NCI-H446 (cell line): Measurements from ENCODE around the gene CTXND1.
"Not testable (repeated sequence)": the region's sequence is repeated elsewhere in the genome, so short reads cannot be mapped to it uniquely, and the experiment has no call there.

ENCODE experiments used
- DNase-seq, 2 experiments: peaks; one replicate each; lab custom pipeline; 2025; lab: John Stamatoyannopoulos, UW

The CTXND1 gene

GRCh38 chr15:80159811-80160569 lies 92.0 kb downstream of the CTXND1 start:
- no peak for DNase-seq

GRCh38 chr15:80159301-80159700 lies 92.7 kb downstream of the CTXND1 start:
- DNase-seq, result no peak

- DNase-seq, result no peak
Observed at GRCh38 chr15:80157215-80157614, 94.8 kb downstream of the CTXND1 start.

DNA sequence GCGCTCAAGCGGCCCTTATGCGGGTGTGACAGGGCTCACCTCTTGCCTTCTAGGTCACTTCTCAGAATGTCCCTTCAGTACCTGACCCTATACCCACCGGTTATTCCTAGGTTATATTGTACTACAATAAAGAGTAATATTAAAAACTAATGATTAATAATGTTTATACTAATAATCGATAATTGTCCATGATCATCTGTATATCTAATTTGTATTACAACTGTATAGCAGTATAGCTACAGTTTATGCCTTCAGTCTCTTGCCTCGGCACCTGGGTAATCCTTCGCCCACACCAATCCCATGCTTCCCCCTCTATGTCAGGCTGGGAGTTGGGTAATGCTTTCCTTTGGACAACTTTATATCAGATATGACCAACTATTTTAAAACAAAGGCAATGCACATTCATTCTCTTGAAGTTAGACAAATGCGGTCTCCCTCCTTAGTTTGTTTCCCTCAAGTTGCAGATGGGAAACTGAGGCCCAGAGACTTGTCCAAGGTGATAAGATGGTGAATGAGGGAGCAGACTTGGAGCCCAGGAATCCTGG lies 95.8 kb downstream of the CTXND1 start:
- DNase-seq, result no peak

DNA sequence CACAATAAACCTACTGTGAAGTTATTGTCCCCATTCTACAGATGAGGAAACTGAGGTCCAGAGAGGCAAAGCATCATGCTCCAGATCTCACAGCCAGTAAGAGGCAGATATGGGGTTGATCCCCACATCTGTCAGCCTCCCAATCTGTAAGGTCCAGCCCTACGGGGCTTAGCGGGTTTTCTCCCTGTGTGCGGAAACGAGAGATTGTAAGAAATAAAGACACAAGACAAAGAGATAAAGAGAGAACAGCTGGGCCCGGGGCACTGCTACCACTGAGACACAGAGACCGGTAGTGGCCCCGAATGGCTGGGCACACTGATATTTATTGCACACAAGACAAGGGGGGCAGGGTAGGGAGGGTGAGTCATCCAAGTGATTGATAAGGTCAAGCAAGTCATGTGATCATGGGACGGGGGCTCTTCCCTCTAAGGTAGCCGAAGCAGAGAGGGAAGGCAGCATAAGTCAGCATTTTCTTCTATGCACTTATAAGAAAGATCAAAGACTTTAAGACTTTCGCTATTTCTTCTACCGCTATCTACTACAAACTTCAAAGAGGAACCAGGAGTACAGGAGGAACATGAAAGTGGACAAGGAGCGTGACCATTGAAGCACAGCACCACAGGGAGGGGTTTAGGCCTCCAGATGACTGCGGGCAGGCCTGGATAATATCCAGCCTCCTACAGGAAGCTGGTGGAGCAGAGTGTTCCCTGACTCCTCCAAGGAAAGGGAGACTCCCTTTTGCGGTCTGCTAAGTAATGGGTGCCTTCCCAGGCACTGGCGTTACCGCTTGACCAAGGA lies 96.4 kb downstream of the CTXND1 start:
- DNase-seq, result not testable (repeated sequence)

- DNase-seq, result no peak
Observed at GRCh38 chr15:80155001-80155377, 97.0 kb downstream of the CTXND1 start.

GRCh38 chr15:80154336-80154735 lies 97.7 kb downstream of the CTXND1 start:
- no peak for DNase-seq

DNA sequence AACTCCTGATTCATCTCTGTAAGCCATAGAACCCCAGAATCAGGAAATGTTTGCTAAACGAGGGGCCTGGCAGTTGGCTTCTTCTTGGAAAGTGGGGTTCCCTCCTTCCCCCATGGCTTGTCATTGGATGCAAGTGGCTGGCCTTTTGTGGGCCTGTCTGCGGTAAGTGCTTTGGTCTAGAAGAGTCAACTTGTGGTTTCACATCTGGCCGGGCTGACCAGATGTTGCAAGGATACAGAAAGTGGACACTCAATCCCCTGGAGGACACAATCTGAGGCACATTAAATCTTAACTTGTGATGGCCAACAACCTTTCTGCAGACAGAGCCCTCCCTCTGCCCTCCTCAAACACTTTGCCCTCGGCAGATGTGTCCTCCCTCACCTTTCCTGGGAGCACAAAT lies 98.1 kb downstream of the CTXND1 start:
- no peak for DNase-seq

- no peak for DNase-seq
Observed at GRCh38 chr15:80152896-80153876, 98.8 kb downstream of the CTXND1 start, which contains the start of gene FAH. Gene FAH (plus strand): TSS chr15:80152999. CDS start chr15:80153055, 56 bp downstream.

DNA sequence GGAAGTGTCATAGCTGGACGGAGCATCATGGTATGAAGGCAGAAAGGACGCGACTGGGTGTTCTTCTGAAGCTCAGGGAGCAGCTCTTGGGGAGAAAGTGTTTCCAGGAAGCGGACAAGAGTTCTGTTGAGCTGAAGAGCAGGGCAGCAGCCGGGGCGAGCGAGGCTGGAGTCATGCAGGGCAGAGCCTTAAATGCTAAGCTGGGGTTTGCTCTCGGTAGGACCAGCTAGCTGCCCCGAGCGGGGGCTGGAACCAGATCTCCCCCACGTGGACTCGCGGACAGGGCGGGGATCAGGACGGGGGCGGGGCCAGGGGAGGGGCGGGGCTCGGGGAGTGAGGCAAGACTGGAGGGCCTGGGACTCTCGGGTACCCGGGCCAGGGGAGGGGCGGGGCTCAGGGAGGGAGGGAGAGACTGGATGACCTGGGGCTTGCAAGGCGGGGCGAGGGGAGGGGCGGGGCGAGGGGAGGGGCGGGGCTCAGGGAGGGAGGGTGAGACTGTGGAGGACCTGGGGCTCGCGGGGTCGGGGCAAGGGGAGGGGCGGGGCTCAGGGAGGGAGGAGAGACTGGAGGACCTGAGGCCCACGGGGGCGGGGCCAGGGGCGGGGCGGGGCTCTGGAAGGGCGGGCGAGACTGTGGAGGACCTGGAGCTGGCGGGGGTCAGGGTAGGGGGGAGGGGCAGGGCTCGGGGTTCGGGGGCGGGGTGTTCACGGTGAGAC lies 99.7 kb downstream of the CTXND1 start:
- DNase-seq, result peak; percentile 88 to 89

DNA sequence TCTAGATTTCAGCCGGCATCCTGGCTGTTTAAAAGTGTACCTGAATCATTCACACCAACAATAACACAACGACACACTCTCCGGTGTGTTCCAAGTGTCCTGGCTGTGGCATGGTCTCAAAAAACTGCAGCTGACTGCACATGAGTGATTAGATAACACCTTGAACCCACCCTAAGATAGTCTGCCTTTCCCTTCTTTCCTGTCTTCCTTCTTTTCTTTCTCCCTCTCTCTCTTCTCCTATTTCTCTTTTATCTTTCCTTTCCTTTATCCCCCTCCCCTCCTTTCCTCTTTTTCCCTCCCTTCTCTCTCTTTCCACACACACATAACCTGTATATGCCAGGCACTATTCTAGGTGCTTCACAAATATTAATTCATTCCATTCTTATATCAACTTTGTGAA lies 100.4 kb downstream of the CTXND1 start:
- DNase-seq, result no peak

GRCh38 chr15:80151148-80151547 lies 100.9 kb downstream of the CTXND1 start:
- no peak for DNase-seq
